Measurements from ENCODE around the gene DCP2. TPM values are rescaled to one million over a fixed set of nuclear protein-coding genes. Genes with fewer than 3 reads are reported as not detected.

Gene DCP2
- total RNA-seq, 1 donor from 2014 or later = 39.7 TPM

DNA sequence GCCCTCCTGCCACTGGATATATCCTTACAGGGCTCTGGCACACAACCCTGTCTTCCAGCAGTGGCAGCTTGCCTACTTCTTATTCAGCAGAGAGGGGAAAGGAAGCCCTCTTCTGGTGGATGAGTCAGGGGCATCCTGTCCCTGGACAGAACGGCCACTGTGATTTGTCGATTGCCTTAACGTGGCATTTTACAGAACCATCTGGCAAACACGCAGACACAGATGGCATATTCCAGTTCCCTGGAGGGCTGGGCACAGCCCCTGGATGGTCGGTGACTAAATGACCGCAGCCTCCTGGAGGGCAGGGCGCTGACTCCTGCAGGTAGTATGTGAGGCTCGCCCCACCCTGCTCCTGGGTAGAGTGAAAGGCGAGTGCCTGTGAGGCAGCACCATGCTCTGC, 62.1 kb downstream of the DCP2 start:
- Mint-ChIP-seq H3K27me3 (ENCODE audit: unreplicated experiment) (no peaks in the 10 kb centered on the region), H3K4me1 (ENCODE audit: unreplicated experiment) (no peaks in the 10 kb centered on the region), H3K27ac (ENCODE audit: unreplicated experiment) (no peak overlapping the region), H3K36me3 (ENCODE audit: unreplicated experiment) (peaks cover 10% of the 10 kb centered on the region), H3K4me3 (ENCODE audit: unreplicated experiment) (no peak overlapping the region), H3K9me3 (ENCODE audit: unreplicated experiment) (no peaks in the 10 kb centered on the region)
- peak; percentile 78 for DNase-seq (ENCODE audit: extremely low spot score, unreplicated experiment)
- TF ChIP-seq, protein P1, sequence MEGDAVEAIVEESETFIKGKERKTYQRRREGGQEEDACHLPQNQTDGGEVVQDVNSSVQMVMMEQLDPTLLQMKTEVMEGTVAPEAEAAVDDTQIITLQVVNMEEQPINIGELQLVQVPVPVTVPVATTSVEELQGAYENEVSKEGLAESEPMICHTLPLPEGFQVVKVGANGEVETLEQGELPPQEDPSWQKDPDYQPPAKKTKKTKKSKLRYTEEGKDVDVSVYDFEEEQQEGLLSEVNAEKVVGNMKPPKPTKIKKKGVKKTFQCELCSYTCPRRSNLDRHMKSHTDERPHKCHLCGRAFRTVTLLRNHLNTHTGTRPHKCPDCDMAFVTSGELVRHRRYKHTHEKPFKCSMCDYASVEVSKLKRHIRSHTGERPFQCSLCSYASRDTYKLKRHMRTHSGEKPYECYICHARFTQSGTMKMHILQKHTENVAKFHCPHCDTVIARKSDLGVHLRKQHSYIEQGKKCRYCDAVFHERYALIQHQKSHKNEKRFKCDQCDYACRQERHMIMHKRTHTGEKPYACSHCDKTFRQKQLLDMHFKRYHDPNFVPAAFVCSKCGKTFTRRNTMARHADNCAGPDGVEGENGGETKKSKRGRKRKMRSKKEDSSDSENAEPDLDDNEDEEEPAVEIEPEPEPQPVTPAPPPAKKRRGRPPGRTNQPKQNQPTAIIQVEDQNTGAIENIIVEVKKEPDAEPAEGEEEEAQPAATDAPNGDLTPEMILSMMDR (IDR thresholded peaks at IDR 0.05) = no peak

DNA sequence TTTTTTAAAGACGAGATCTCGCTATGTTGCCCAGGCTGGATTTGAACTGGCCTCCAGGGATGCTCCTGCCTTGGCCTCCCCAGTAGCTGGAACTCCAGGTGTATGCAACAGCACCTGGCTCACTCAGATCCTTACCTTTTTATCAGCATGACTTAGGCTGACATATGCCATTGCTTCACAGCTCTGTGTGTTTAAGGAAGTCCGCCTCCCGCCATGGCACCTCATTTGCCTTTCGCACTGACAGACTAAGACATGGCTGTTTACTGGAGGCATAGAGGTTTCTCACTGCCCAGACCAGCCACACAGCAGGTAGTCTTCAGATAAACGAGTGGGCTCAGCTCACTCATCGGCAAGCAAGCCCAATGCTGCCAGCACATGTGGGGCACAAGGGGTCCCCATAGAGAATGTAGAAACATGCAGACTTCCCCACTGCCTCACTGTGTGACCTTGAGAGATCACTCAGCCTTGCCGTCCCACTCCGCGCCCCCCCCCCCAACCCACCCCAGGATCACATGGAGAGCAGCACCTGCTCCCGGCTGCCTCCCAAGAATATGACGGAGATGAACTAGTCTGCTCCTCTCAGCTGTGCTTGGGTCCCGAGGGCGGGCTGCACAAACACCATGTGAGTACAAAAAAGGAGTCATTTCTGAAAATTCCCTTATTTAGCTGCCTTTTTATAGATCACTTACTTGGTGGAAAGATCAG, 62.8 kb downstream of the DCP2 start:
- DNase-seq (ENCODE audit: extremely low spot score, unreplicated experiment) = peak; percentile 30

GRCh38 chr5:113039934-113040285, 63.3 kb downstream of the DCP2 start:
- no peaks in the 10 kb centered on the region for H3K4me1 Mint-ChIP-seq (ENCODE audit: unreplicated experiment)
- H3K27me3 Mint-ChIP-seq (ENCODE audit: unreplicated experiment) = no peaks in the 10 kb centered on the region
- TF ChIP-seq, protein P1 (IDR thresholded peaks at IDR 0.05) = no peak
- no peaks in the 10 kb centered on the region for H3K9me3 Mint-ChIP-seq (ENCODE audit: unreplicated experiment)
- H3K36me3 Mint-ChIP-seq (ENCODE audit: unreplicated experiment) = peaks cover 10% of the 10 kb centered on the region
- no peak for DNase-seq (ENCODE audit: extremely low spot score, unreplicated experiment)
- H3K27ac Mint-ChIP-seq (ENCODE audit: unreplicated experiment) = no peak overlapping the region
- H3K4me3 Mint-ChIP-seq (ENCODE audit: unreplicated experiment) = no peak overlapping the region

More for the DNA sequence above, 62.8 kb downstream of the DCP2 start:
- no peaks in the 10 kb centered on the region for H3K27me3 Mint-ChIP-seq (ENCODE audit: unreplicated experiment)
- TF ChIP-seq, protein P1 (IDR thresholded peaks at IDR 0.05) = no peak
- peaks cover 10% of the 10 kb centered on the region for H3K36me3 Mint-ChIP-seq (ENCODE audit: unreplicated experiment)
- no peaks in the 10 kb centered on the region for H3K9me3 Mint-ChIP-seq (ENCODE audit: unreplicated experiment)
- no peaks in the 10 kb centered on the region for H3K4me1 Mint-ChIP-seq (ENCODE audit: unreplicated experiment)
- no peak overlapping the region for H3K4me3 Mint-ChIP-seq (ENCODE audit: unreplicated experiment)
- no peak overlapping the region for H3K27ac Mint-ChIP-seq (ENCODE audit: unreplicated experiment)

DNA sequence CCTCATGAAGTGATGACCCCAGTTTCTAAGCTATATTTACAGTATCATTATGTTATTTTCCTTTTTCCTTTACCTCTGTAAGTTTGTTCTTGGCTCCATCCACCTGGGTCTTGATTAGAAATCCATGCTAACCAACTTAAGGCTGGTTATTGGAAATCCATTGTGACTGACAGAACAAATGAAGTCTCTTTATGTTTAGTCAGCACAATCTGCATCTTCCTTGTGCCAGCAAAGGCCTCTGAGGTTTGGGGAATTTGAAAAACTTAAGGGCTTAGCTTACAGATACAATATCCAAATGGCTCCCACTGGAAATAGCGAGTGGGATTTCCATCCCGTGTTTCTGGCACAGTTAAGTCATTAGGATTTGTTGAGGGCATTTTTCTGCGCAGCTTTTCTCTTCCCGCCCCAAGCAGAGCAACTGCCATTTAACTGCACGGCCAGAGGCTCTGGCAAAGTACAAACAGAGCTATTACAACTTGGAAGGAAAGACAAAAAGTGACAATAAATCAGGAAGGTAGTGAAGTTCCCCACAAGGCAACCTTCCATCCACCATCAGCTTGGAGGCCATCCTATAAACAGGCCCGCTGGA, 64.2 kb downstream of the DCP2 start:
- Mint-ChIP-seq H3K27ac (ENCODE audit: unreplicated experiment) (no peak overlapping the region), H3K4me3 (ENCODE audit: unreplicated experiment) (no peak overlapping the region), H3K27me3 (ENCODE audit: unreplicated experiment) (no peaks in the 10 kb centered on the region), H3K9me3 (ENCODE audit: unreplicated experiment) (no peaks in the 10 kb centered on the region), H3K36me3 (ENCODE audit: unreplicated experiment) (peaks cover 10% of the 10 kb centered on the region), H3K4me1 (ENCODE audit: unreplicated experiment) (no peaks in the 10 kb centered on the region)
- no peak for DNase-seq (ENCODE audit: extremely low spot score, unreplicated experiment)
- TF ChIP-seq, protein P1 (IDR thresholded peaks at IDR 0.05) = no peak

DNA sequence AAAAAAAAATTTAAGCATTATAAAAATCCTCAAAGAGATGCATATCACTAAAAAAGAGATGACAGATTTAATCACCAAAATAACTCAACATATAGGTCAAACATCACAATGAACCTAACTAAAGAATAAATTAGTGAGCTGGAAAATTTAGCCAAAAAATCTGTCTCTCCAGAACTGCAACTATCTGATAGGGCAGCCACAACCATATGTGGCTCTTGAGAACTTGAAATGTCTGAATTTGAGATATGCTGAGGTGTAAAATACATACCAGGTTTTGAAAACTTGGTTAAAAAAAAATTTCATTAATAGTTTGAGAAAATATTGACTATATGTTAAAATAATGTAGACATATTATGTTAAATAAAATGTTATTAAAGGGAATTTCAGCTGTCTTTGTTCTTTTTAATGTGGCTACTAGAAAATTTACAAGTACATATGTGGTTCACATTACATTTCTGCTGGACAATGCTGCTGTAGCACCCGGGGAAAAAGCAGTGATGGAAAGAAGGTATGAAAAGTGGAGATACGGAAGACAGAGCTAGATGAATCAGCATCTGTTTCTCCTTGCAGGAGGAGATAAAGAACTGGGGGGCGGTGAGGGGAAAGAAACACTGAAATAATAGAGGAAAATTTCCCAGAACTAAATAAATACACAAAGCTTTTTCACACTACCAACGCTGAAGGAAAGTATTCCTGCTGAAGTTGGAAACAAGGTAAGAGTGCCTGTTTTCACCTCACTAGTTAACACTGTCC, 66.1 kb downstream of the DCP2 start:
- TF ChIP-seq, protein P1 (IDR thresholded peaks at IDR 0.05) = no peak
- Mint-ChIP-seq H3K27me3 (ENCODE audit: unreplicated experiment) (no peaks in the 10 kb centered on the region), H3K4me3 (ENCODE audit: unreplicated experiment) (no peak overlapping the region), H3K27ac (ENCODE audit: unreplicated experiment) (no peak overlapping the region), H3K9me3 (ENCODE audit: unreplicated experiment) (no peaks in the 10 kb centered on the region), H3K4me1 (ENCODE audit: unreplicated experiment) (peaks cover 4% of the 10 kb centered on the region), H3K36me3 (ENCODE audit: unreplicated experiment) (peaks cover 13% of the 10 kb centered on the region)
- DNase-seq (ENCODE audit: extremely low spot score, unreplicated experiment) = no peak

Data from osteocyte (in vitro differentiated cells).